Transverse colon (tissue), 3 donors: Measurements from ENCODE around the gene S1PR1.

ENCODE experiments used
- POLR2A ChIP-seq: fragments of 450-650 bp; IDR thresholded peaks from one replicate; pipeline ENCODE4 v1.6.1; 2016; ENCODE audit warnings: antibody characterized with exemption, mild to moderate bottlenecking, moderate library complexity
- TF ChIP-seq, protein P1 (sequence below), 5 experiments: fragments of 200-600 bp in 3 of 5; fragments of 450-650 bp in 2 of 5; sonication (generic) in 3 of 5; IDR thresholded peaks; 1 replicate in 2 of 5; 2 replicates in 3 of 5; pipeline ENCODE4 v1.5.1; 2016 to 2017; ENCODE audit warnings: antibody characterized with exemption in 5 of 5, inconsistent platforms in 3 of 5, mild to moderate bottlenecking in 2 of 5, moderate library complexity in 1 of 5

DNA sequence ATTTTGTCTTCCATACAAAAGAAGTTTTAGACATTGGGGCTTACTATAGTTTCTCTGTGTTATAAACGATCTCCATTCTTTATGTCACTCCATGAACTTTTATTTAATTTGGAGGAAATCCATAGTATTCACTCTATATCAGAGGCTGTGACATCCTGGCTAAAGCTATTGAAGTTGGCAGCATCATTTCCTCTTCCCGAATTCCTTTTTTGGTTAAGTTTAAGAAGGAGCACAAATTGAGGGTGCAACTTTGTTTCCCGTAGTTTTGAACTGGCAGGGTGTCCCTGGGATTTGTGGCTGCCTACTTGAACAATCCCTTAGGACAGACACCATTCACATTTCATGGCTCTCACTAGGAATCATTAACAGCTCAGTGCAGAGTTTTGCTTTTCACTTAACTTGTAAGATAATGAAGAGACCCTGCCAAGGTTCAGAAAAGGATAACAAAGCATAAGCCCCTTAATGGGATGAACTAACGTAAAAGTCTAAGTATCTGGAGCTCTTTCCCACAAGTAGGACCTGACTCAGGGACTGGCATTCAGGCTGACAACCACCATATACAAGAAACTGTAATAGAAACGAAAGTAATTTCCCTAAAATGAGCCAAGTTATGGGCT lies 13.9 kb downstream of the S1PR1 start:
- TF ChIP-seq, protein P1, sequence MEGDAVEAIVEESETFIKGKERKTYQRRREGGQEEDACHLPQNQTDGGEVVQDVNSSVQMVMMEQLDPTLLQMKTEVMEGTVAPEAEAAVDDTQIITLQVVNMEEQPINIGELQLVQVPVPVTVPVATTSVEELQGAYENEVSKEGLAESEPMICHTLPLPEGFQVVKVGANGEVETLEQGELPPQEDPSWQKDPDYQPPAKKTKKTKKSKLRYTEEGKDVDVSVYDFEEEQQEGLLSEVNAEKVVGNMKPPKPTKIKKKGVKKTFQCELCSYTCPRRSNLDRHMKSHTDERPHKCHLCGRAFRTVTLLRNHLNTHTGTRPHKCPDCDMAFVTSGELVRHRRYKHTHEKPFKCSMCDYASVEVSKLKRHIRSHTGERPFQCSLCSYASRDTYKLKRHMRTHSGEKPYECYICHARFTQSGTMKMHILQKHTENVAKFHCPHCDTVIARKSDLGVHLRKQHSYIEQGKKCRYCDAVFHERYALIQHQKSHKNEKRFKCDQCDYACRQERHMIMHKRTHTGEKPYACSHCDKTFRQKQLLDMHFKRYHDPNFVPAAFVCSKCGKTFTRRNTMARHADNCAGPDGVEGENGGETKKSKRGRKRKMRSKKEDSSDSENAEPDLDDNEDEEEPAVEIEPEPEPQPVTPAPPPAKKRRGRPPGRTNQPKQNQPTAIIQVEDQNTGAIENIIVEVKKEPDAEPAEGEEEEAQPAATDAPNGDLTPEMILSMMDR (IDR thresholded peaks at IDR 0.05) = no peak
- TF ChIP-seq POLR2A = no peak
